CD4-positive, alpha-beta T cell treated with Interleukin-12 subunit alpha and Interleukin-12 subunit beta, for 1 hour (primary cell): ENCODE measurements around the gene MCTP1.
"Not testable (repeated sequence)": the region's sequence is repeated elsewhere in the genome, so short reads cannot be mapped to it uniquely, and the experiment has no call there.

ENCODE experiments used
- DNase-seq: peaks from one replicate; pipeline ENCODE4 v3.0.0-alpha.2; 2020

MCTP1 gene

DNA sequence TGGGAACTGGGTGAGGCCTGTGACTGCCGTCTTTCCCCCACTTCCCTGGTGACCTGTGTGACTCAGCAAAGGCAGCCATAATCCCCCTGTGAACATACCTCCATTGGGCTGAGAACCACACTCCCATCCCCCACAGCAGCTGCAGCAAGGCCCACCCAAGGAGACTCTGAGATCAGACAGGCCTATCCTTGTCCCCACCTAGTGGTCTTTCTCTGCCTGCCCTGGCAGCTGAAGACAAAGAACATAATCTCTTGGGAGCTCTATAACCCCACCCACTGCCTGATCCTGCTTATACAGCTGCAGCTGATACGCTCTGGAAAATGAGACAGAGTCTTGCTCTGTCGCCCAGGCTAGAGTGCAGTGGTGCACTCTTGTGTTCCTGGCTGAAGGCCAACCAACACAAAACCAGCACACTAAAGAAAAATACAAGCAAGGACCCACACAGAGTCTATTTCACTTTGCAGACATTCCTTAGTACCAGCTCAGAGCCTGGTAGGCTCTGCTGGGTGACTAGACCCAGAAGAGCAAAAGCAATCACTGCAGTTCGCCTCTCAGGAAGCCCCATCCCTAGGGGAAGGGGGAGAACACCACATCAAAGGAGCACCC, 106.7 kb downstream of the MCTP1 start:
- no peak for DNase-seq

DNA sequence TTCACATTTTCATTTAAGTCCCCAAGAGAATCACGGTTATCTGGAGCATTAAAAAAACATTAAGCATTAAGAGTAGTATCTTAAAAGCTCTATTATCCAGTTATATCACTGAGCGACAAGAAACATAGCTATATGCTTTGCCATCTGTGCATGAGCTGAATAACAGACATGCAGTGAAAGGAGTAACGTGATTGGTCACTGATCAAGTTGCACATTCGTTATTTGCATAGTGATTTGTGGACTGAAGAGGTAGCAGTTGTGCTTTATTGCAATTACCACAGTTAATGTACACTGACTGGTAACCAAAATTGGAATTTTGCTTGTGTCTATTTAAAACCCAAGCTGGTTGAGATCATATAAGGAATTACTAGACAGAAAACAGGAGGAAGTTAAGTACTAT, 107.4 kb downstream of the MCTP1 start:
- no peak for DNase-seq

DNA sequence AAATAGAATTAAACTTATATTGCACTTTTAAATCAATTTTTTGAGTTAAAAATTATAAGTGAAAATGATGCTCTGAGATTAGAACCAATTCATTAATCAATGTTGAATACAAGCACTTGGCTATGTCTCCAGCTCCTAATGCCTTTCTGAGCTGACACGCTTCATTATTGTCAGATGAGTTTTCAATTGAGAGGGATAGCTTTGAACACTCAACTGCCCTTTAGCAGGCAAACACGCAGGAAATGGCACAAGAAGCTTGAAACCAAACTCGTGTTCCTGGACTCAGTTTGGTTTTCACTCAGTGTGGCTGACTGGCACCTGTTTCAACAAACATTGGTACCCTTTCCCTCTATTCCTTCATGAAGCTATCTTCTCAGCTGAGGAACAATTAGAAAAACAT, 109.8 kb downstream of the MCTP1 start:
- no peak for DNase-seq

DNA sequence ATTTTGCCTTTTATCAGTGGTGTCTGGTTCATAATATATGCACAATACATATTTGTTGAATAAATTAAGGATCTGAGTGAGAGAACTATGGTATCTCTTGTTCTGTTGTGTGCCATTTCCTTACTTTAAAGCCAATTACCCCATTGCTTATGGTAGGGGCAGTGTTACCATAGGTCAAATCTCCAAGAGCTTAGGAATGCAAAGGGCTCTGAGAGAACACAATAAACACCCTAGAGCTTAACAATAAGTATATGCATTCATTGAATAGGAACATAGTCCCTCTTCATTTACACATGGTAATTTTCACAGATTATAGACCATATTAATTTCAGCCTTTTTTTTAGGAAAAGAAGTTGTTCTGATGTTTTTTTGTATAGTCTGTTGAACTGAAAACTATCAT, 112.2 kb downstream of the MCTP1 start:
- DNase-seq = no peak

DNA sequence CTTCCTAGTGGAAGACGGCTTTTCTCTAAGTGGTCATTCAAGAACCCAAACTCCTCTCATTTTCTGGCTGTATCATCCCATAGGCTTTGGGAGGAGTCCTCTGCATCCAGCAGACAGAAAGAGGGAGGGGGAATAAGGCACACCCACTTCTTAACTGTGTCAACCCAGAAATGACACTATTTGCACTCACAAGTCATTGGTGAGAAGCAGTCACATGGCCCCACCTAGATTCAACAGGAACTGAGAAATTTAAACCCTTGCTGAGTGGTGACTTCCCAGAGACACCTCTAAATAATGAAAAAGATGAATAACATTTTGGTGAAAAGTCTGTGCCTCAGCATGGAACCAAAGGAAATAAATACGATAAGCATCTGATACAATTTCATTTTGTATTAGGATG, 120.0 kb downstream of the MCTP1 start:
- no peak for DNase-seq

DNA sequence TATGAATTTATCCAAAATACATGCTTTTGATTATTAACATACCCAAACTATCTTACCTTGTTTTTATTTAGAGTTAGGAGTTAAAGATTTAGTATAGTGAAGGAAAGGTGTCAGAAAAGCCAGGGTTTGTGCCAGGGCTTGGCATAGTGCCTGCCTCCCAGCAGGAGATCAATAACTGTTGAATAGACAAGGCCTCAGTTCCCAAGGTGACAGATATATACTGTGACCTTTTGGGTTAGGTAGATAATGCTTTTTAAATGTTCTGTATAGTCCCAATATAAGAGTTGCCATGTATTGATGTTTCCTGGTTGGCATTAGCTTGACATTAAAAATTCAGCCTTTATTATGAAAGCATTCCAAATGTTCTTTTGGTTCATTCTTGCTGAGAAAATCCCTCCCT, 121.8 kb downstream of the MCTP1 start:
- no peak for DNase-seq

DNA sequence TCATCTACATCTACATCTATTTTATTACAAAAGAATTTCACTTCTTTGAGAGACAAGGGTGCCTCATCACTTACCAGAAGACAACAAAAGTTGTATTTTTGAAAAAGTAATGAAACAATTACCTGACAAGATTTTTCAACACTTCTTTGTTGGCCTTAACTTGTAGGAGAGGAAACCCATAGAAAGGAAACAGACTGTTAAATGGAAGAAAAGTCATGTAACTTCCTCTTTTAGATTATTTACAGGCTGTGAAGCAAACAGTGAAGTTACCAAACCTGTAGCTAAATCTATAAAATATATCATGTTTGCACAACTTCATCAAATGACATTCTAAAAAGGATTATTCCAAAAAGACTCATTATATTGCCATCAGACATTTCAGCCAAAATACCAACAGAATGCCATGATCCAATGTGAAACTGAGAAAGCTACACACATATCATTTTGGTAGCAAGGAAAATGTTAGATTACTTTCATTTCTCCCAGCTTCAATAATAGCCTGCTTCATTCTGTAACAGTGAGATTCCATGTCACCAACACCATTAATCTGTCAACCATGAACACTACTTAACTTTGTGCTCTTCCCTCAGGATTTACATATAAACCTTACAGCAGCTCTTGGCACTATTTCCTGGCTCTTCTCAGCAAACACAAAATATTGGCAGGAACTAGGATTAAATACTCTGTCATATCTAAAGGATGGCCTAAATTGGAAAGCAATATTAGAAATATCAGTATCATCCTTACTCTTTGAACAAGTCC, 122.5 kb downstream of the MCTP1 start:
- DNase-seq = no peak

DNA sequence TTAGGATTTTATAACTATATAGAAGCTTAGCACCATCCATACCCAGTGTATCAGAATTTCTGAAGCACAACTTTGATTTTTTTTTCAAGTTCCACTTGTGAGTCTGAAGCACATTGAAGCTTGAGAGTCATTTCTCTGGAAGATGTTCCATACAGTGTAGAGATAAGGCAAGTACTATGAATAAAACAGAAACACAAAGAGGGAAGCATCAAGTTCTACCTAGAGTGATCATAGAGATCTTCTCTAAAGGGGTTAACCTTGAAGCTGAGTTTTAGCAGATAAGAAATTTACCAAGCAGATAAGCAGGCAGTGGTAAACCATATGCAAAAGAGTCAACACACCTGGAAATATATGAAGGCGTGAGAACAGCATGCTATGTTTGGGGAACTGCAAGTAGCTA, 125.3 kb downstream of the MCTP1 start:
- no peak for DNase-seq

DNA sequence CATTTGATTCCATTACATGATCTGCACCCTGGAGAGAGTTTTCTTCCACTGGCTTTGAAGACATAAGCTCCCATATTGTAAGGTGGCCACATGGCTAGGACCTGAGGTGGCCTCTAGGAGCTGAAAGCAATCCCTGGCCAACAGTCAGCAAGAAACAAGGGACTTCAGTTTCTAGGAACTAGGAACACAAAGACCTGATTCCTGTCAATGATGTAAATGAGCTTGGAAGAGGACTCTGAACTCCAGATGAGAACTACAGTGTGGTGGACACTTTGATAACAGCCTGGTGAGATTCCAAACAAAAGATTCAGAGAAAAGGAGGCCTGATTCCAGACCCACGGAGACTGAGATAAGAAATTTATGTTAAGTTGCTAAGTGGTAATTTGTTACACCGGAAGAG, 129.0 kb downstream of the MCTP1 start:
- no peak for DNase-seq

DNA sequence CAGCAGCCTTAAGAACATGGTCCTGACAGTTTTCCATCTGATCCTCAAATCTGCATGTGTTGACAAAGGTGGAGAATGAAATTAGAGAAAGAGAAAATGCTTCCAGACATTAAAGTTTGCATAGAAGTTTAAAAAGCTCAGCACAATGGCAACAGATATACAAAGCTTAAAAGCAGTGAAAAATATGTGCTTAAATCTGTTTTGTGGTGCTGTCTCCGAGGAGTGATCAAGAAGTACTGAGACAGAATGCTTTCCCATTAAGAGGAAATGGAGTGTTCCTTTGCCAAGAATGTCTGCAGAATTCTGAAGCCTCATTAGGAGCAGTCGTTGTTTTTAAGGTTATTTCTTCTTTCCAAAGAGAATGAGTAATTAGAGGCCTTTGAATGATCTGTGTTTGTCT, 131.4 kb downstream of the MCTP1 start:
- no peak for DNase-seq

DNA sequence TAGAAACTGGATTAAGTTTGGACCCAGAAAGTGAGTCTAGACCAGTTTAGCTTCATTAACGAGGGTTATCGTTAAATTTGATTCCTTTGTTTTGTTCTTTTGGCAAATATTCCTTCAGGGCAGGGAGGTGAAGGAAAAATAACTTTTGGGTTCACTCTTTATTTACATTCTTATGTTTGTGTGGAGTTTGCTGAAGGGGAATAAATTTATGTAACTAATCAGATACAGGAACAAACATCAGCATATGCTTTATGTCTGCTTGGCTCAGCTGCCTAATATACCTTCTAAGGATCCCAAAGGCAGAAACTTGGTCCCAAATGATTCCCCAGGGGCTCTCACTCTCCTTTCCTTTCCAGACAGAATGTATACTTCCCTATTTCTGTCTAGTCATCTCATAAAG, 132.4 kb downstream of the MCTP1 start:
- no peak for DNase-seq

DNA sequence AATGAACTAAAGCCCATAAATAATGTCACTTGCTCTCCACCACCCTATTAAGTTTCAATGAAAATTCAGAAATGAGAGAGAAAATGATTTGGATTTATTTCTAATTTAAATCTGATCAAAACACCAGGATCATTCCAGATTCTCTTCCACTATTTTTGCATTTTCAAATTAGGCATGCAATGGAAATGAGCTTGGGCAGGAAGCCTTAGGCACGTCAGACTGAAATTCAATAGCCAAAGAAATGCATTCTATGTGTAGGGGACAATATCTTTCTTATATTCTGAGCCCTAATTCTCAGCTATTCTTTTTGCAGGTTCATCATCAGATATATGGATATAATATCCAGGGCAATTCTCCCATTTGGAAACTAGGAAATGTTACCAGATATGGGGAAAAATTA, 132.8 kb downstream of the MCTP1 start:
- DNase-seq = no peak

DNA sequence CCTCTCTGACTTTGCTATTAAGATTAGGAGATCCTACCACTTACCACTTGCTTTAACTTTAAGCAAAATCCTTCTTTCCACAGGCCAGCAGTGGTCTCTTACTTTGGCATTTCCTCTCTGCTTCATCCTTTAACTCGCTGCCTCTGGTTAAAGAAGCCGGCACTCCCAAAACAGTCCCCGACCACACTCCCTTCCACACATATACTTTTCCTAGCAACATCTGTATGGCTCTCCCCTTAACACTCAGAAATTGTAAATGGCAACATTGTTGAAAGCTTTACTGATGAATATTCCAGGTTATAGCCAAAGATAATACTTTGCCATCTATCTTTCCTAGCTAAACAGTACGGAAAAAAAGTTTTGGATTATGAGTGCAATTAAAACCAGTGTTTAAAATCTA, 133.2 kb downstream of the MCTP1 start:
- no peak for DNase-seq

DNA sequence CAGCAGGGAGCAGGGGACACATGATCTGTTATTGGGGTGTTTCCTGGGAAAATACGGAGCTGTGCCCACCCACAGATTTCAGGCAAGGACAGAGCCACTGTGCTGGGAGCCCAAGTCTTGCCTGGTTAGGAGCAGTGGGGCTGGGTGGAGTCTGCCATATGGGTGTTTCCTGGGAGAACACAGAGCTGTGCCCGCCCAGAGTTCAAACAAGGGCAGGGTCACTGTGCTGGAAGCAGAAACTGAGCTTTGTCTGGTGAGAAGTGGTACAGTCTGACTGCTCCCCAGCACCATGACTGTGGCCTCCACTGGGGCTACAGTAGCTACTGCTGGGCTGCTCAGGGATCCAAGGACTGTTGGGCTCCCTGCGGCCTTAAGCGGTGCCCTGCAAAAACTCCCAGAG, 135.5 kb downstream of the MCTP1 start:
- DNase-seq = no peak

DNA sequence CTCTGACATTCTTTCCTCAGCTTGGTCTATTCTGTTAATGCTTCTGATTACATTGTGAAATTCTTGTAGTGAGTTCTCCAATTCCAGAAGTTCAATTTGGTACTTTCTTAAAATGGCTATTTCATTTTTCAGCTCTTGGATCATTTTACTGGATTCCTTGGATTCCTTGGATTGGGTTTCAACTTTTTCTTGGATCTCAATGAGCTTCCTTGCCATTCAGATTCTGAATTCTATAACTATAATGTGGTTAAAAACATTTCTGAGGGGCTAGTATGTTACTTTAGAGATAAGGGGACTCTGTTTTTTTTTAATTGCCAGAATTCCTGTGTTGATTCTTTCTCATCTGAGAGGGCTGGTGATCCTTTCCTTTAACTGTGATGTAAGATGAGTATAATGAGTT, 136.4 kb downstream of the MCTP1 start:
- no peak for DNase-seq

DNA sequence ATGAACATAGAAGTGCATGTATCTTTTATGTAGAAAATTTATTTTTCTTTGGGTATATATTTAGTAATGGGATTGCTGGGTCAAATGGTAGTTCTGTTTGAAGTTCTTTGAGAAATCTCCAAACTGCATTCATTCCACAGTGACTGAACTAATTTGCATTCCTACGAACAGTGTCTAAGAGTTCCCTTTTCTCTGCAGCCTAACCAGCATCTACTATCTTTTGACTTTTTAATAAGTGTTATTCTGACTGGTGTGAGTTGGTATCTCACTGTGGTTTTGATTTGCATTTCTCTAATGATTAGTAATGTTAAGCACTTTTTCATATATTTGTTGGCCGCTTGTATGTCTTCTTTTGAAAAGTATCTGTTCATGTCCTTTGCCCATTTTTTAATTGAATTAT, 141.0 kb downstream of the MCTP1 start:
- not testable (repeated sequence) for DNase-seq

DNA sequence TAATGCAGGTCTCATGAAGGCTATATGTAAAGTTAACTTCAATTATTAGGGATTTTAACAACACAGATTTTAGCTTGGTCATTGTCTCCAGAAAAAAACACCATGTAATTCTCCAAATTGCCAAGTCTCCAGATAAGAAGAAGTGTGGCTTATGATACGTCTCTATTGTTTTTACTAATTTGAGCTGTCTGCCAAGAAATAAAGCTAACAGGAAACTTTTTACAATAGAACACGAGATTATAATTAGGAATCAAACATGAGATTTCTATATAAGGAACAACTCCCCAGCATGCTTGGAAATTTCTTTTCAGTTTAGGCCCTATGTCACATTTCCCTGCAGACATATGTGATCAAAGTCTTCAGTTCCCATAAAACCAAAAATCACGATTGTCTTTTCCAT, 142.7 kb downstream of the MCTP1 start:
- DNase-seq = no peak

DNA sequence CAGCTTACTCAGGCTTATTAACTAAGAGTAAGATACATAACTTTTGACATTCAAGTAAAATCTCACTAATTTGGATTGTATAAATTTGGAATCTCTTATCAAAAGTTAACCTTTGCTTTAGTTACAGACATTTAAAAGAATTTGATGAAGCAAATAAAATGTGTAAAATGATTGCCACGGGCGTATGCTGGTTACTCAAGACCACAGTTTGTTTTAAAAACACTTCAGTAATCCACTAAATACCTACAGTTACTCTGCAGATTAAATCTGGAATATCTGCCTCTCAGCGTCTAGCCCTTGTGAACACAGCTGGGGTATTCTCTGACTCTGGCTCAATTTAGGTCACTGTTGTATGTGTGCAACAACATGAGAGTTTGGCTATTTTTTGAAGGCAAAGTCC, 143.8 kb downstream of the MCTP1 start:
- no peak for DNase-seq

DNA sequence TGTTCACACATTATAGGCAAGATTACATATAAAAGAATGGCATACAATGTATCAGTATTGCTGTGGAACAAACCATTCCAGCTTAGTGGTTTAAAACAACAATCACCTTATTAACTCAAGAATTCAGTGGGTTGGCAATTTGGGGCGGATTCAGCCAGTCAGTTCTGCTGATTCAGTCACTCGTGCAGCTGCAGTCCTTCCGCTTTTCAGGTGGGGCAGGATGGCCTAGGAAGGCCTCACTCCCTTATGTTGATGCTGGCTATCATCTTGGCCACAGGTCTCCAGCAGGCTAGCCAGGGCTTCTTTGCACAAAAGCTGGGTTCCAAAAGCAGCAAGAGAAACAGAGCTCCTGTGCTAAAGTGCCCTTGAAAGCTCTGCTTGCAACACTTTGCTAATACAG, 150.6 kb downstream of the MCTP1 start:
- no peak for DNase-seq

DNA sequence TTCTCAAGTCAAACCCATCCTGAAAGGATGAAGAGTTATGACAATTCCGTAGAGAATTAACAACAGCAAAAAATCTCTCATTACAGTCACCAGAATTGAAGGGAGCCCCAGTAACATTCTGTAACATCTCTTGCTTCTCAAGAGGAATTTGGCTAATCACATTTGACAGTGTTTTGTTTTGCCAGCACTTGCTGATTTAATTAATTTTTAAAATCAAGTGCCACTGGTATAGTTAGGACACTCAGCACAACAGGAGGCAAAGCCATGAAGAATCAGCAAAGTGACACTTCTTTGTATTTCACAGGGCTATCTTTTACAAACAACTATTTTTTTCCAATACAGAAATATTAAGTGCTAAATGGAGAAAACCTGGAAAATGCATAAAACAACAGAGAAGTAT, 152.8 kb downstream of the MCTP1 start:
- no peak for DNase-seq

DNA sequence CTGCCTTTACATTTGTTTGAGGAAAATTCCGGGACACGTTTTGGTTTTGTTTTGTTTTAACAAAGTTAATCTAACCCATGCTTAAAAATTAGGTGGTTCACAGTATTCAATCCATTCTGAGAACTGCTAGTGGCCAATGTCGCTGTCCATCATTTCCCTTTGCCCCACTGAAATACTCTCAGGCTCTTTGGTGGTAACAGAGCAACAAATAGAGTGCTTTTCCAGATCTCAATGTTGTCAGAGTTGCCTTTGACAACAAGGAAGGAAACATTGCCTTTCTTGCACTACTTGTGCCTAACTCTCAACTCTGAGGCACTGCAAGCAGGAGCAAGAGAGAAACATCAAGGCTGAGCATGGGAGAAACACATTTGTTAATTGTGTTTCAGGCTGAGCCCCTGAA, 154.0 kb downstream of the MCTP1 start:
- DNase-seq = no peak

DNA sequence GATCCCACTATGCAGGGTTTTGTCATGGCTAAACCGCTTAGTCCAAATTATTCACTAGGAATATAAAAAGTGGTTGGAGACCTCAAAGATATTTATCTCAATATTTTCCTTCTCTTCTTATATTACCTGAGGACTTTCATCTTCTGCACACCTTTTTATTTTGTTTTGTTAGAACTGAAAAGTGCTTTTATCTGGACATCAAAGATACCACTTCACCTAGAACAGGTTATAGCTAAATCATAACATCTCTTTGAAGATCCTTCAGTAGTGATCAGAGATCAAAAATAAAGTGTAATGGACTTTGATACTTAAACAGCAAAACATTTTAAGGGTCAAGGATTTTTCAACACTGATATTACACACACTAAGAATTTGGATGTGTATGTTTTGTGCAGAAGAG, 160.2 kb downstream of the MCTP1 start:
- DNase-seq = no peak

DNA sequence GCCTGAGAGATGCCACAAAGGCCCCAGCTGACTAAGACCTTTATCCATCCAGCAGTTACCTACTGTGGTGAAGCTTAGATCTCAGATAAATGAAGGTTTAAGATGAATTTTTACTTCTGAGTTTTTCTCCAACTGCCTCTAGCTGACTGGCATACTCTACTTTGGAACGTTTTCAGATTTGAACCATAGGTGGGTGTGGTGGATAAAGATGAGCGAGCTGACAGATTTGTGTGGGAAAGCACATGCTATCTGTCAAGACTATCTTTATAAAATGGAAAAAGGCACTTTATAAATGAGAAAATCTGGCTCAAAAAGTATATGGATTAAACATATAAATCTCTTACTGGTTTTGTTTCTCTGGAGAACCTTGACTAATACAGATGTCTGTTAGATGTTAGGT, 160.8 kb downstream of the MCTP1 start:
- DNase-seq = no peak

DNA sequence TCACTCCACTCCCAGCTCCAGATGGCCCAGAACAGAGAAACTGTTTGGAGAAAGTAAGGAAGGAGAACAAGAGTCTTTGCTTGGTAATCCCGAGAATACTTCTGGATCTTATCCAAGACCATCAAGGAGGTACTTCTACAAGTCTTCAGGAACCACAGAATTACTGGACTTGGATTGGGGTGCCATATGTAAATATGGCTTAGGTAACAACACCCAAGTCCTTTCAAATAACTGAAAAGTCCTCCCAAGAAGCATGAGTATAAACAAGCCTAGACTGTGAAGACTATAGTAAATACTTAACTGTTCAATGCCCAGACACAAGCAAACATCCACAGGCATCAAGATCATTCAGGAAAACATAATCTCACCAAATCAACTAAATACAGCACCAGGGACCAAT, 170.0 kb downstream of the MCTP1 start:
- DNase-seq = no peak

DNA sequence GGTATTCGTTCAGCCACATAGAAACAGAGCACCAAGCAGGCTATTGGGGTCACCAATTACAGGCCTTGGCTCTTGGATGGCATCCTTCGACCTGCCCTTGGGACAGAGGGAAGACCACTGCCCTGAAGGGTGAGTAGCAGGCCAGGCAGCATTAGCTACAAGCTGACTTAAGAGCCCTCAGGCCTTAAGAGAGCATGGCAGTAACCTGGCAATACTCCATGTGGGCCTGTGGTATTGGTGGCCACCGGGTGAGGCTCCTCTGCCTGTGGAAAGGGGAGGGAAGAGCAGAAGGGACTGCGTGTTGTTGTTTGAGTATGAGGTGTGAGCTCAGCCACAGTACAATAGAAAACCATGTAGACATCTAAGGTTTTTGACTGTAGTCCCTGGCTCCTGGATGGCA, 170.6 kb downstream of the MCTP1 start:
- DNase-seq = no peak
